ENCODE measurements around the gene CPEB3.
A peak's percentile ranks its signal among the peaks of the same experiment; 100 is the strongest.
"Not testable (repeated sequence)": the region's sequence is repeated elsewhere in the genome, so short reads cannot be mapped to it uniquely, and the experiment has no call there.

CPEB3 gene

GRCh38 chr10:92265687-92266258, 25.1 kb downstream of the CPEB3 start:
- DNase-seq, result no peak

- DNase-seq, result no peak
Observed at GRCh38 chr10:92264249-92264648, 26.6 kb downstream of the CPEB3 start.

- DNase-seq, result no peak
Observed at GRCh38 chr10:92263396-92263795, 27.5 kb downstream of the CPEB3 start.

- no peak for DNase-seq
Observed at GRCh38 chr10:92248566-92248965, 42.3 kb downstream of the CPEB3 start.

GRCh38 chr10:92244796-92245195, 46.1 kb downstream of the CPEB3 start:
- DNase-seq, result no peak

- peak; percentile 53 for DNase-seq
Observed at GRCh38 chr10:92242910-92243671, 47.8 kb downstream of the CPEB3 start.

- DNase-seq, result no peak
Observed at GRCh38 chr10:92242380-92242779, 48.5 kb downstream of the CPEB3 start.

- DNase-seq, result no peak
Observed at GRCh38 chr10:92241501-92241900, 49.4 kb downstream of the CPEB3 start.

- DNase-seq, result no peak
Observed at GRCh38 chr10:92241158-92241500, 49.7 kb downstream of the CPEB3 start.

- DNase-seq, result peak; percentile 57
Observed at GRCh38 chr10:92240289-92241157, 50.4 kb downstream of the CPEB3 start.

- DNase-seq, result peak; percentile 31
Observed at GRCh38 chr10:92239600-92240288, 51.1 kb downstream of the CPEB3 start.

GRCh38 chr10:92239151-92239599, 51.7 kb downstream of the CPEB3 start:
- DNase-seq, result no peak

GRCh38 chr10:92238586-92239098, 52.2 kb downstream of the CPEB3 start:
- DNase-seq, result no peak

- DNase-seq, result no peak
Observed at GRCh38 chr10:92238054-92238585, 52.8 kb downstream of the CPEB3 start.

GRCh38 chr10:92231196-92231595, 59.7 kb downstream of the CPEB3 start:
- DNase-seq, result no peak

GRCh38 chr10:92222603-92223262, 68.1 kb downstream of the CPEB3 start:
- DNase-seq, result no peak

GRCh38 chr10:92219559-92219958, 71.3 kb downstream of the CPEB3 start:
- no peak for DNase-seq

- no peak for DNase-seq
Observed at GRCh38 chr10:92218569-92218968, 72.3 kb downstream of the CPEB3 start.

- DNase-seq, result not testable (repeated sequence)
Observed at GRCh38 chr10:92216608-92217007, 74.3 kb downstream of the CPEB3 start.

GRCh38 chr10:92215222-92215621, 75.7 kb downstream of the CPEB3 start:
- DNase-seq, result not testable (repeated sequence)

GRCh38 chr10:92213049-92213448, 77.8 kb downstream of the CPEB3 start:
- DNase-seq, result no peak

- no peak for DNase-seq
Observed at GRCh38 chr10:92208736-92209135, 82.1 kb downstream of the CPEB3 start.
